ENCODE data around the gene HOXD10. TPM values are rescaled to one million over a fixed set of nuclear protein-coding genes. Genes with fewer than 3 reads are reported as not detected.

HOXD10 gene
- total RNA-seq, 1 donor: not detected

- no peak for DNase-seq (ENCODE audit: low read depth in 2 of 3, low spot score in 2 of 3)
These were observed 4.0 kb downstream of the HOXD10 start for GRCh38 chr2:176120364-176121189.

GRCh38 chr2:176121190-176122051 lies 4.8 kb downstream of the HOXD10 start:
- DNase-seq (ENCODE audit: low read depth in 2 of 3, low spot score in 2 of 3): no peak

GRCh38 chr2:176122052-176122682 lies 5.6 kb downstream of the HOXD10 start:
- no peak for DNase-seq (ENCODE audit: low read depth in 2 of 3, low spot score in 2 of 3)

GRCh38 chr2:176122683-176123410 lies 6.3 kb downstream of the HOXD10 start, which contains the start of gene HOXD9:
Gene HOXD9 (plus strand): TSS chr2:176122719. CDS start chr2:176122769, 50 bp downstream.
- peak in 1 of 3 donors; percentile 37 for DNase-seq (ENCODE audit: low read depth in 2 of 3, low spot score in 2 of 3)

GRCh38 chr2:176123411-176124109 lies 7.0 kb downstream of the HOXD10 start:
- DNase-seq (ENCODE audit: low read depth in 2 of 3, low spot score in 2 of 3): no peak

- DNase-seq (ENCODE audit: low read depth in 2 of 3, low spot score in 2 of 3): no peak
These were observed 7.8 kb downstream of the HOXD10 start for GRCh38 chr2:176124110-176124946.

GRCh38 chr2:176124947-176125771 lies 8.6 kb downstream of the HOXD10 start:
- DNase-seq (ENCODE audit: low read depth in 2 of 3, low spot score in 2 of 3): no peak

GRCh38 chr2:176125772-176126054 lies 9.1 kb downstream of the HOXD10 start:
- DNase-seq (ENCODE audit: low read depth in 2 of 3, low spot score in 2 of 3): no peak

- DNase-seq (ENCODE audit: low read depth in 2 of 3, low spot score in 2 of 3): peak; percentile 61 to 80 (median 71)
These were observed 10.6 kb downstream of the HOXD10 start for GRCh38 chr2:176126929-176127773.

- no peak for DNase-seq (ENCODE audit: low read depth in 2 of 3, low spot score in 2 of 3)
These were observed 11.1 kb downstream of the HOXD10 start for GRCh38 chr2:176127774-176128072.

GRCh38 chr2:176128172-176128981 lies 11.8 kb downstream of the HOXD10 start:
- DNase-seq (ENCODE audit: low read depth in 2 of 3, low spot score in 2 of 3): no peak

- DNase-seq (ENCODE audit: low read depth in 2 of 3, low spot score in 2 of 3): no peak
These were observed 12.6 kb downstream of the HOXD10 start, which contains the start of gene HOXD8 for GRCh38 chr2:176128982-176129796. Gene HOXD8 (plus strand): TSS chr2:176129705. CDS start chr2:176130367, 662 bp downstream.

GRCh38 chr2:176129813-176130146 lies 13.2 kb downstream of the HOXD10 start:
- DNase-seq (ENCODE audit: low read depth in 2 of 3, low spot score in 2 of 3): no peak

- no peak for DNase-seq (ENCODE audit: low read depth in 2 of 3, low spot score in 2 of 3)
These were observed 13.8 kb downstream of the HOXD10 start for GRCh38 chr2:176130147-176130956.
